HG03060 (cell line): ENCODE results near the gene ABLIM1.

Experiments used
- ATAC-seq: cut with Tn5 transposase; IDR thresholded peaks from one replicate; pipeline ENCODE4 v1.9.1; 2021; ENCODE audit warnings: low read depth, moderate number of reproducible peaks; ENCODE audit not compliant: unreplicated experiment

The ABLIM1 gene

DNA sequence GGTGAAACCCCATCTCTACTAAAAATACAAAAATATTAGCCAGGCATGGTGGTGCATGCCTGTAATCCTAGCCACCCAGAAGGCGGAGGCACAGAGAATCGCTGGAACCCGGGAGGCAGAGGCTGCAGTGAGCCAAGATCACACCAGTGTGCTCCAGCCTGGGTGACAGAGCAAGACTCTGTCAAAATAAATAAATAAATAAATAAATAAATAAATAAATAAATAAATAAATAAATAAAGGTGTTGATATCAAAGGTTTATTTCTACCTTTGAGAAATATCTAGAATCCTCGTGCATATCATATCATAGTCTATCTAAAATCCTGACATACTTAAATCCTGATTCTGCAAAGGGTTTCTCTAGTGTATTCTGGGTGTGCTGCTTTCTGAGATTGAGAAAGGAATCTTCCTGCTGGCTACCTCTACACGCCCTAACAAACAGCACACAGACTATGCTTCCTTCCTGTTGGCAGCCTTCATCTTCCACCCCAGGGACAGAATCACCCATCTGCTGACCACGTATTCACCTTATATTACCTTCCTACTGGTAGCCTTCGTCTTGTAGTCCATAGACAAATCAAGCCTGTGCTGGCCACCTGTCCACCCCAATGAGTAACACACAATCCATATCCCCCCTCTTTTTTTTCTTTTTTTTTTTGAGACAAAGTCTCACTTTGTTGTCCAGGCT, 8.7 kb downstream of the ABLIM1 start:
- no peak for ATAC-seq

DNA sequence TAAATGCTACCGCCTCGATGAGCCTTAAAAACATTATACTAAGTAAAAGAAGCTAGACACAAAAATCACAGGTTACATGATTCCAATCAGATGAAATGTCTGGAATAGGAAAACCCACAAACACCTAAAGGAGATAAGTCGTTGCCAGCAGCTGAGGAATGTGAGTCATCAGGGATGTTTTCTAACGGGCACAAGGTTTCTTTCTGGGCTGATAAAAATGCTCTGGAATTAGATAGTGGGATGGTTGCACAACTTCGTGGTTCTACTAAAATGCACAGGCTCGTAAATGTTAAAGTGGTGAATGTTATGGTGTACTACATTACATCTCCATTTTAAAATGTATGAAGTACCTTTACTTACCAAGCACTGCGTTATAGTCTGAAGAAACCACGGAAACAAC, 9.7 kb downstream of the ABLIM1 start:
- ATAC-seq = no peak

DNA sequence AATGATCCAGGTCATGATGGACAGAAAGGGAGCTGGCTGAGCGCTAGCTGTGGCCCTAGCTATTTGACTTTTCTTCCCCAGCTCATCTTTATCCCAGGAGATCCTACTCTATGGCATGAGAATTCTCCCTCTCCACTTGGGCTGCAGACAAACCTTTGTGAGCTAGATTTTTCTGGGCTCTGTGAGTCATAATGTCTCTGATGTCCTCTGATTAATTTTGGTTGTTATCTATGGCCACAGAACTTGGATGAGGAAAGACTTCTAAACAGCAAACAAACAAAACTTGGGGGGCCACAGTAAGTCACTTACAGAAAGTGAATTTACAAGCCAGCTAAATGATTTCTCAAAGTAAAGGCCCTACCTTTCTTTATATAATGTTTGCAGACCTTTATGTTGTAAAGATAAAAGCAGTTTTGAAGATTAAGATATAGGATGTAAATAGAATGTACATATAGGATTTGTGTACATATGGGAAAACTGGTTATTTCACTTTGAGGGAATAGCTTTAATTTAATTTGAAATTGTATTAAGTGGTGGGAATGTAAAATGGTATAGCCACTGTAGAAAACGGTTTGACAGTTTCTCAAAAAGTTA, 10.4 kb downstream of the ABLIM1 start:
- no peak for ATAC-seq

DNA sequence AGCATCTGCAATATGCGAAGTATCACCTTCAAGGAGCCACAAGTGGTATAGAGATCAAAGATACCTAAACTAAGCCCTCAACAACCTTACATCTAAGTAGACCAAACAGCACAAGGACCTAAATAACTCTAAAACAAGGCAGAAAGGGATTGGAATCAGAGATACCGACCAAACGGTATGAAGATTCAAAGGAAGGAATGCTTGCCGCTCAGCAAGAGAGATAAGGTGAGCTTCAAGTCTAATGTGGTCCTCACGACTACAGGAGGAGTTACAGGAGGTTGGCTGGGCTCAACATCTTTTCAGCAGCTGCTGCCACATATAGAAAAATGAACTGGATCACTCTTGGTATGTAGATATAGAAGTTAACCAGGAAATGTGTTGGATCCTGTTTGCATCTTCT, 11.6 kb downstream of the ABLIM1 start:
- no peak for ATAC-seq

DNA sequence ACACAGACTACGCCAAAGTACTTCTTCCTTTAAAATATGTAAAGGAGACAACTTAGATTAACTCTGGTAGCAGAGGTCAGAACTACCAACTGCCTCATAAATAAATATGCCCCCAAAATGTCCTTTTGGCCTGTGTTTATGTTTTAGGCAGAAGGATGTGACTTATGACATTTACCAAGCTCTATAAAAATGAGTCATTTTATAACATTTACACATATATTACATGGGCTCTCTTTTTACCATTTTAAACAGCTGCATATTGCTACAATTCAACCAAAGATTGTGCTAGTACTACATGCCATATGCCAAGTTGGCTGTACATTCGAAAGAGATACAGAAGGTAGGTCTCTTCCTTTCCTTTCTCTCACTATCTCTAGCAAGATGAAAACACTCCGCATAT, 12.4 kb downstream of the ABLIM1 start:
- ATAC-seq = no peak

DNA sequence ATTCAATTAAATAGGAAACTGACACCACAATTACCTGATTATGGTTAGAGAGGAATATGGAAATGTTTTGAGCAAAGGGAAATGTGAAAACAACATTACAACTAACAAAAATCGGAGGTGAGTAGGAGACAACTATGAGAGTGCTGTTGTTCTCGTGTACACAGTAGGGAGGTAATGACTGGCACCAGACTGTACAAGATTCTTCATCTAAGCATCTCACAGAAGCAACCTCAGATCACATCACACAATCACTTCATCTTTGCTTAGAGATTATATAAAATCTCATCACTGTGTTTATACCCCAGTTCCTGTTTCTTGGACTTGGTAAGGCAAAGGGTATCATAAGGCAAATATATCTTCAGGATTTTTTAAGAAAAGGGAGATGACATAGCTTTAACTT, 14.9 kb downstream of the ABLIM1 start:
- no peak for ATAC-seq

DNA sequence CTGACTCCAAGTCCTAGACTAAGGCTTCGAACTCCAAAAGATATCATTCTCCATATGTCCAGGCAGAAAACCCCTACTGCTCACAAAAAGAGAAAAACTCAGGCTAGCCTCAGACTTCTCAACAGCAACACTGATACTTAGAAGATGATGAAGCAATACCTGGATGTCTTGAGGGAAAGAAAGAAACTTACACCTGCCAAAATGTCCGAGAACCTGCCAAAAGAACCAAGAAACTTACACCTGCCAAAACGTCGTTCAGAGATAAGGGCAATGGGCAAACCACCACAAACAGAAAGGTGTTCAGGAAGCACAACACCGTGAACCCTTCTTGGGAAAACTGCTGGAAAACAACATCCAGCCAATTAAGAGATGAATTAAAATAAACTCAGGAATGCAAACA, 15.3 kb downstream of the ABLIM1 start:
- no peak for ATAC-seq

DNA sequence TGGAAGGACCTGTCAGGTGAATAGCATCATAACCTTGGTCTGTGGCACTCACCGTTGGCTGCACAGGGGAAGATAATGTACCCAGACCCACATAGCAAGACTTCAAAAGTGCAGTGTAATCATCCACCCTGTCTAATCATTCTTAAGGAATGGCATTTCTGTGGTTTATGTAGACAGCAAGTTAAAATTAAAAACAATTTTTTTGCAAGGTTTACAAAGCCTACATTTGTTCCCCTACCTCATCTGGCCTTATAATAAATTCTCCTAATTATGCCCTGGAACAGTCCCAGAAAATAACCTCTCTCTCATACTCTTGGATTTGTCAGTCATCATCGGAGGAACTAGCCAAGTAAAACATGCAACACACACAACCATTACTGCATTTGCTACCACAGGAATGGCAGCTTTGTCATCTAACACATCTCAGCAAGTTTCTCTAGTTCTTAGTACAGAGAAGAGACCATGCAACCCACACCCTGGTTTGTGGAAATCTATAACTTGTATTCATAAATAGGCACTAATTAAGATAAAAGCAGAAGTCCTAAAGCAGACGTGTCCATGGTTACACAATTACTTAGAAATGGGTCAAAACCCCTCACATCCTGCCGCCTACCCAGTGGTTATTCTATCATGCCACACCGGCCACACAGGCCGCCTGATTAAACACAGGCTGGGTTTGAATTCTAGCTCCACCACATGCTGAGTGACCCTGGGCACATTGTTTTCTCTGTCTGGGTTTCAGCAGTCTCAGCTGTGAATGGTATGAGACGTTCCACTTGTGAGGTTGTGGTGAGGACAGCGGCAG, 19.1 kb downstream of the ABLIM1 start:
- ATAC-seq = peak; percentile 54

DNA sequence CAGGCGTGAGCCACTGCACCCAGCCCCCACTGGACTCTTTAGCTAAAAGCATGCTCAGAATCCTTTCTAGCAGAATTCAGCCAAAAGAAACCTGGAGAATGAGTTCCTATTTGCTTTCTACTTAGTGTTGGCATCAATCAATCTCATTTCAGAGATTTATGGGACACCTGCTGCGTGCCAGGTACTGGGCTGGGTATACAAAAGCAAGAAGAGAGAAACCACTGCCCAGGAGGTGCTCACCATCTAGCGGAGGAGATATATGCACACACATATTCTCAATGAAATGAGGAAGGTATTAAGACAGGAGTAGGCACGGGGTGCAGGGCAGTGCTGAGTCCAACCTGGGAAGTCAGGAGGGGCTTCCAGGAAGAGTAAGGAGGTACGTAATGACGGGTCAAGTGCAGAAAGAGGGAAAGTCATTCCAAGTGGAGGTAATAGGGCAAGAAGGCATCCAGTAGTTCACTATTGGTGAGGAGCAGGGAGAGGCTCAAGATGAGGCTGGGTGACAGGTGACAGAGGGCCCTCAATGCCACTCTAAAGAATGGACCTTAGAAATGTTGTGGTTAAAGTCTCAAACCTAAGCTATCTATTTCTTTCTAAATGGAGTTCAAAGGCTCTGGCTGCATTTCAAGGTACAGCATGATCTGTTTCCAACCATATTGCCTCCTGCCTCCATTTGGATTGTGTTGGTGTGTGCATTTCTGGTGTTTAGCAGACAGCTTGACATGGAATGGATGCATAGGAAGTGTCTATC, 22.1 kb downstream of the ABLIM1 start:
- no peak for ATAC-seq

DNA sequence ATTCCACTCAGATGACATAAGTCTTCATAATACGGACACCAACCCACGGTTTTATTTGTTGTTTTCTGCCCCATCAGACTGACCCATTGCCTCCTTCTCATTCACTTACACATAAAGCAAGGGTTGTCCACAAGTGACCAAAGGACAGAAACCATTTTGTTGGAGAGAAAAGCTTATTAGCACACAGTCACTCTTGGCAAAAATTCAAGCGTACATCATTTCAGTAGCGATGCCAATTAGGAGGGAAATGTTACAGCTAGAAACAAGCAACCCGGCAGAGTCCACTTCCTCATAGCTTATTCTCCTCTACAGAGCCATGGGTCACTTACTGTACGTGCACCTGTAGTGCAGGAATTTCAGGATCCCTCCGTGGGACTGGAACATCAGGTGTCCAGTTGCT, 23.0 kb downstream of the ABLIM1 start:
- ATAC-seq = no peak

DNA sequence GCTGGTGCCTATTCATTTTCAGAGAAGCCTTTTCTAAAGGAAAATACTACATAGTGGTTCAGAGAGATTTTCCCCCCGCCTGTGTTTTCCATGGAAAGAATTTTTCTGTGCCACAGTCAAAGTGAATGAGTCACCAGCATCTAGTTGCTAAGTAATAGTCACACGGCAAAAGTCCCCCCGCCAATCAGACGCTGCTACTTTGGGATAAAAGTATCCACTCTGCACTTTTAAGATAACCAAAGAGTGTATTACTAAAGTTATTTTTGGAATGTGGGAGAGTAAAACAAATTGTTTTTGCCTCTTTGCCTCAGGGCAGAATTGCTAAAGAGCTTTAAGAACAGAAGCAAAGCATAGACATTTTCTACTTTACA, 23.5 kb downstream of the ABLIM1 start:
- no peak for ATAC-seq

DNA sequence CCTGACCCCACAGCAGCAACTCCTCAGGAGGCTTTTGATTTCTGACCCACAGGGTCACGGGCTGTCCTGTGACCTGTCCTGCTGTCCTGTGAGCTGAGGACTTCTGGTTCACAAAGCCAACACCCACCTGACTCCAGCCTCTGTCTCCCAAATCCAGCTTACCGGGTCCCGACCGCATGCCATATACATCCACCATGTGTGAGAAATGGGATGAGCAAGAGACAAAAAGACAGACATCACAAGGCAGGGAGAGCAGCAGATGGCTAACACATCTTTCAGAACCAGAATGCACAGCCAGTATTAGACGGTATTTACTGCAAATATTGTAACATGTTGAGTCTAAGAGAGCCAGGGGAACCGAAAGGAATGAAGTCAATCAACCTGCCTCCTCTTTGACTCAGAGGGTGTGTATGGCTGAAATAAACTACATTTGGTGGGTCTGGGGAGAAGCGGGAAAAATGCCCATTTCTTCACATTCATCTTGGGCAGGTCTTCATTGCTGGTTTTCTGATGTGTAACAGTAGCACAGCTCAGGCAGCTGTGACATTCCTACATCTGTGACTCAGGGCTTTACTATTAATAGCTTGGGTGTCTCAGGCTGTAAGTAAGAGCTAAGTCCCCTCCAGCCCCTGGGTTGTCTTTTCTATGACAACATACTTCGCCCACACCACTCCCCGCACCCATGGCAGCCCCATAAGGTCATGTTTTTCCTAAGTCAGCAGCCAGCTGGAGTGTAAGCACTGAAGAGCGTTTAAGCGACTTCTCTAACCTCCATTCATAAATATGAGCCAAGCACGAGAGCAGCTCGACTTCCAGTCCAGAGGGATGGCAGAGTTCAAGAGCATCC, 25.0 kb downstream of the ABLIM1 start:
- no peak for ATAC-seq

DNA sequence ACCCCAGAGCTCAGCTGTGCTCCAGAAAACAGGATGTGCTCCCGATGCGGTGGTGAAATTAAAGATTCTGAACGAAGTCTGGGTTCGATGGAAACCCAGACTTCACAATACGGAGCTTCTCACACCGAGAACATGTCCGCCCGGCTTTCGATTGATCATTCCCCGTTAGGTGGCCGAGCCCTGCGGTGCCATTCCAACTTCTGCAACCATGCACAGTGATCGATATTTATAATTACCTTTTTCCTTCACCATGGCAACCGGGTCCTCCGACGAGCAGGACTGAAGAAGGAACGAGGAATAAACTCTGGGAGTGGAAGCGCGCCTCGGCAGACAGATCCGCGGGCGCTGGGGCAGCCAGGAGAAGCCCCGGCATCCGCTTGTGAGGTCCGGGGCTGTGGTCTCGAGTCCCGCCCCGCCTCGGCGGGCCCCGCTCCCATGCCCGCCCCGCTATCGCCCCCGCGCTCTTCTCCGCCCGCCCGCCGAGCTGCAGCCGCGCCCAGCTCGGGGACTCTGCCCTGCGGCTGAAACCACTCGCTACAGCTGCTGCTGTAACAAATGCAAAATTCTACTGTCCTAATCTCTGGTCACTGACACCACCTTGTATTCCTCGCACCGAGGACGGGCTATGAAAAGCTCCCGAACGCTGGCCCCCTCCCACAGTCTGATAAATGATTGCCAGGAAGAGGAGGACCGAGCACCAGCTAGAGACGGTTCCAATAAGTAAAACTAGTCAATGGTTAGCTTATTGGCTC, 26.2 kb downstream of the ABLIM1 start:
- no peak for ATAC-seq

DNA sequence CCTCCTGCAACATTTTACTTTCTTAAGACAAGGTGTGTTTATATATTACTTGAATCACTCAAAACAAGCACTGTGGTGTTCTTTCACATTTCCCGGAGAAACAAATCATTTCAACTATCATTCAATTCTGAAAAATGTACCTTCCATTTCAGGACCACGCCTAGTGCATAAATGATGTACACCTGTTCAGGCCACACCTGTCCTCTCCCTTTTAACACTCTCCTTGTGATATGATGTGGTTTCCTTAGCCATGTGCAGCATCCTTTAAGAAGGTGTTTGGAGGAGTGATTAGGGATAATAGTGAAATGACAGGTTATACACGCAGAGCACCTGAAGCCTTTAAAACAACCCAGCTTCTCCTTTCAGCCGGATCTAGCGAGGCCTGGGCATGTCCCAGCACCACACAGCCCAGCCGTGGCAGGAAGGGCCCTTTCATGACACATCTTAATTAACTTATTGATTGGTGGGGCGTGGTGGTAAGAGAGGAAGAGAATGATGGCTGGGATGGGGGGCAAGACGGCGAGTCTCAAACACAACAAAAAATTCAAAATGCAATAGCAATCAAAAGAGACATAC, 26.9 kb downstream of the ABLIM1 start:
- ATAC-seq = no peak

DNA sequence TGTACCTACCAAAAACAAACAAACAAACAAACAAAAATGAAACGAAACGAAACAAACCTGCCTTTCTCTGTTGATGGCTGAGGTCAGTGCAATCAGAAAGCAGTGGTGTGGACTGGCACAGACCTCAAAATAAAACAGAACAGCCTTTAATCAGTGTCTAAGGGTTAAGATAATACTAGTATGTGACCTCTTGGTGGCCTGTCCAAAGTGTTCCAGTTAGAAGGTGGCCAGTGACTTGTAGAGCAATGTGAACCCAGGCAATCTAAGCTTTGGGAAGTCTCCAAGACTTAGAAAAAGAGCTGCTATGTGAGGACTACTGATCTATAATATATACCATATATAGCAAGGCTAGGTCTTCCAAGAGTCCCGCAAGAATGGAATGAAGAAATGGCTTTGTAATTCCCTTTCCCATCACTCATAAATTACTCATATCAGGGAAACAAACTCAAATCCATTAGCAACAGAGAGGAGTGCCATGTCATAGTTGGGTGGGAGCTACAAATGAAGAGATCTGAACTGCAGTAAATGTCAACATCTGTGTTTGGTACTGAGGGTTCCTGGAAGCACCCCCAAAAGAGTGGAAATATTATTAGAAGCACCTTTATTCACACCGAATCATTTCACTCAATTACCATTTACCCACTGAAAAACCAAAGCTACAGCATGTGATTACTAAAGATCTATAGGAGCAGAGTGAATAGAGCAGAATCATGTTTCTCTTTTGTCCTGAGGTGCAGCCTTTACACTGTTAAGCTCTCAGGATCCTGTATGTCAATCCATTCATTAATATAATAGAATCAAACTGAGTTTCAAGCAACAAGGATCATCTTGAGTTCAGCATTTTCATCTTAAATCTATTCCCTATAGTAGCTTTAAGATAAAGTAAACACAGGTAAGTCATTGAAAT, 28.0 kb downstream of the ABLIM1 start:
- no peak for ATAC-seq

DNA sequence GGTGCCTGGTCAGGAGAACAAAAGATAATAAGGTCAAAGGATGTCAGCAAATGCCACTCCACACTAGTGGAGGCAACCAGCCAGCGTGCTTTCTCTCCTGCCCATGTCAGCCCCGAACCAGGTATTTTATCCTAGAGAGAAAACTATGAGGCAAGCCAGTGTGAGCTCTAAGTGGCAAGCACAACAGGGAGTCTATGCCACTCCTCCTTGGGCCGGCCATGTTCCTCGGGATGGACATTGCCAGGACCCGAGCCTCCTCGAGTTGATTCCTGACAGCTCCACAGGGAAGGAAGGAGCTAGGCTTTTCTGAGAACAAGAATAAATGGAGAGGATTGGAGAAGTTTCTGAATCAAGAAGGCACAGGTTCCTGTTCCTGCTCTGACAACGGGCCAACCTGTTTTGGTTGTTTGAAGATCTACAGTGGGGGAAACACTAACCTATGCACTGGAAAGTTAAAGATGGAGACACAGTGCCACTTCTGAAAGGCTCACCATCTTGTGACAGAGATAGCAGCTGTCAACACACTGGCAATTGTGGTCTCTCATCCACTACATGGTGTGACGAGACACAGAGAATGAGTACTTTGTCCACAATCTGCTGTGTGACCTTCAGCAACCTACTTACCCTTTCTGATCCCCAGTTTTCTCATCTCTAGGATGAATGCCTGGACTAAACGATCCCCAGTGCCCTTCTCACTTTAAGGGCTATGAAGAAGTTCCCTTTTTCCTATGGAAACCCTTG, 28.8 kb downstream of the ABLIM1 start:
- no peak for ATAC-seq

DNA sequence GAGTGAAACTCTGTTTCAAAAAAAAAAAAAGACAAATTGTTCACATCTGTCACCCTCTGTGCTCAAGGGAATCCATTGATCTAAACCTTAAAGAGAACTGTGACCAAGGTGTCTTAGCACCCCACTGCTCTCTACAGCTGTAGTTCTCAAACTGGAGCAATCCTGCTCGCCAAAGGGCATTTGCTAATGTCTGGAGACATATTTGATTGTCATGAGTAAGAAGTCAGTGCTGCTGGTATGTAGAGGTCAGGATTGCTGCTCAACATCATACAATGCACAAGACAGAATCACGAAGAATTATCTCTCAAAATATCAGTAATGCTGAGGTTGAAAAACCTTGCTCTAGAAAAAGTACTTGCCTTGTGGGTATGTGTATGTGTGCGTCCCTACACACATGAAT, 30.0 kb downstream of the ABLIM1 start:
- ATAC-seq = no peak

DNA sequence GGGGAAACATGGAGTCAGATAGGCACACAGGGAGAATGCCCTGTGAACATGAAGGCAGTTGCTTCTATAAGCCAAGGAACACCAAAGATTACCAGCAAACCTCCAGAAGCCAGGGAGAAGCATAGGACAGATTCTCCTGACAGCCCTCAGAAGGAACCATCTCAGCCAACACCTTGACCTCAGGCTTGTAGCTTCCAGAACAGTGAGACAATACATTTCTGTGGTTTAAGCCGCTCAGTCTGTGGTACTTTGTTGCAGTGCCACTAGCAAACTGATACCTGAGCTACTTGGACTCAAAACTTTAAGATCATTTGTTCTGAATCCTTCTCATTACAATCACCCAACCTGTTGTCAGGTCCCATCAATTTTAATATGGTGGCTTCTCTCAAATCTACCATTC, 31.2 kb downstream of the ABLIM1 start:
- ATAC-seq = no peak
